AG09309 (cell line): ENCODE data around the gene ITGA7.

Experiments
- DNase-seq: peaks from one replicate; pipeline ENCODE4 v3.0.0-alpha.2; 2010; ENCODE audit warnings: low read depth
- H3K4me3 ChIP-seq: 2 replicates; pipeline ENCODE4 v1.5.1; 2011; ENCODE audit warnings: mild to moderate bottlenecking, low read depth, low read length, moderate library complexity; ENCODE audit not compliant: control insufficient read depth
- TF ChIP-seq, protein P1 (sequence below): IDR thresholded peaks from 2 replicates; pipeline ENCODE4 v1.5.1; 2011; ENCODE audit warnings: mild to moderate bottlenecking, low read depth, low read length, inconsistent platforms; ENCODE audit not compliant: insufficient read depth, control insufficient read depth; ENCODE audit errors: missing control alignments

ITGA7 gene

DNA sequence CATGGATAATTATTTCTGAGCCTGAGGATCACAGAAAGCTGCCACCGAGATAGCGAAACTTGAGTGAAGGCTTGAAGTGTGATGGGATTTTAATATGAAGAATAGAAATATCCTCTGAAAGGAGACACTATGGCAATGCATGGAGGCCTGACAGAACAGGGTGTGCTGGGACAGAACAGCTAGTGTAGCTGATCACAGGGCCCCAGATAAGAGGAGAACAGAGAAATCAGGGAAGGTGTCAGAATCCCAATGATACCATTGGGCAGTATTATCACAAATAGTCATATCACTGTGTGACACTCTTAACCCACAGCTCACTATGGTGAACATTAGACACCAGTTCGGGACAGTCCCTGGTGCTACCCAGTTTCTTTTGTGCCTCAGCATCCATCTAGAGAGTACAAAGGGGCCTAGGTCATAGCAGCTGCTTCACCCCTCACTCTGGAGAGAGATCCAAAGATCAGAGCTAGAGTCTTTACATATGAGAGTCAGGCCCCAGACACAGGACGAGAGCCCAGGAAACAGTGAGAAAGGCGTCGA, 71.5 kb downstream of the ITGA7 start:
- TF ChIP-seq, protein P1, sequence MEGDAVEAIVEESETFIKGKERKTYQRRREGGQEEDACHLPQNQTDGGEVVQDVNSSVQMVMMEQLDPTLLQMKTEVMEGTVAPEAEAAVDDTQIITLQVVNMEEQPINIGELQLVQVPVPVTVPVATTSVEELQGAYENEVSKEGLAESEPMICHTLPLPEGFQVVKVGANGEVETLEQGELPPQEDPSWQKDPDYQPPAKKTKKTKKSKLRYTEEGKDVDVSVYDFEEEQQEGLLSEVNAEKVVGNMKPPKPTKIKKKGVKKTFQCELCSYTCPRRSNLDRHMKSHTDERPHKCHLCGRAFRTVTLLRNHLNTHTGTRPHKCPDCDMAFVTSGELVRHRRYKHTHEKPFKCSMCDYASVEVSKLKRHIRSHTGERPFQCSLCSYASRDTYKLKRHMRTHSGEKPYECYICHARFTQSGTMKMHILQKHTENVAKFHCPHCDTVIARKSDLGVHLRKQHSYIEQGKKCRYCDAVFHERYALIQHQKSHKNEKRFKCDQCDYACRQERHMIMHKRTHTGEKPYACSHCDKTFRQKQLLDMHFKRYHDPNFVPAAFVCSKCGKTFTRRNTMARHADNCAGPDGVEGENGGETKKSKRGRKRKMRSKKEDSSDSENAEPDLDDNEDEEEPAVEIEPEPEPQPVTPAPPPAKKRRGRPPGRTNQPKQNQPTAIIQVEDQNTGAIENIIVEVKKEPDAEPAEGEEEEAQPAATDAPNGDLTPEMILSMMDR: no peak
- no peak overlapping the region for H3K4me3 ChIP-seq
- no peak for DNase-seq
